HepG2 (cell line): Measurements from ENCODE around the gene CAPN11. TPM values are rescaled to one million over a fixed set of nuclear protein-coding genes. Genes with fewer than 3 reads are reported as not detected.

Source experiments
- ATF4 ChIP-seq, 2 experiments: fragments of 450-650 bp in 1 of 2; sonication (generic) in 1 of 2; formaldehyde crosslinking; IDR thresholded peaks; 2 replicates each; pipeline versions ENCODE4 v1.5.0 to v1.8.0; 2020 to 2022; ENCODE audit warnings: mild to moderate bottlenecking in 1 of 2, missing genetic modification reagents in 1 of 2
- BCL3 ChIP-seq: sonication (generic); formaldehyde crosslinking; IDR thresholded peaks from 2 replicates; pipeline ENCODE4 v1.5.1; 2020; ENCODE audit warnings: mild to moderate bottlenecking, missing genetic modification reagents, moderate library complexity
- HHEX ChIP-seq: IDR thresholded peaks from 2 replicates; pipeline ENCODE4 v1.6.1; 2016; ENCODE audit warnings: control low read depth
- HMGXB3 ChIP-seq: sonication (generic); formaldehyde crosslinking; IDR thresholded peaks from 2 replicates; pipeline ENCODE4 v1.4.0; 2020; ENCODE audit warnings: missing genetic modification reagents, borderline replicate concordance
- MTF2 ChIP-seq: sonication (generic); formaldehyde crosslinking; IDR thresholded peaks from 2 replicates; pipeline ENCODE4 v1.5.0; 2020; ENCODE audit warnings: missing genetic modification reagents, borderline replicate concordance
- PBX2 ChIP-seq: IDR thresholded peaks from 2 replicates; pipeline ENCODE4 v1.6.1; 2016; ENCODE audit warnings: control low read depth
- RFXANK ChIP-seq: IDR thresholded peaks from 2 replicates; pipeline ENCODE4 v1.6.1; 2016
- TAF1 ChIP-seq: sonication (generic); formaldehyde crosslinking; IDR thresholded peaks from 2 replicates; pipeline ENCODE4 v1.4.0; 2020; ENCODE audit warnings: missing genetic modification reagents
- ZBTB46 ChIP-seq: sonication (generic); formaldehyde crosslinking; IDR thresholded peaks from 2 replicates; pipeline ENCODE4 v1.4.0; 2020; ENCODE audit warnings: mild to moderate bottlenecking, missing genetic modification reagents, borderline replicate concordance
- ZNF138 ChIP-seq: sonication (generic); formaldehyde crosslinking; IDR thresholded peaks from 2 replicates; pipeline ENCODE4 v1.5.0; 2020; ENCODE audit warnings: mild to moderate bottlenecking, low read depth, missing genetic modification reagents
- ZNF253 ChIP-seq: sonication (generic); formaldehyde crosslinking; IDR thresholded peaks from 2 replicates; pipeline ENCODE4 v1.8.0; 2022; ENCODE audit warnings: mild to moderate bottlenecking, missing genetic modification reagents, borderline replicate concordance
- ZNF276 ChIP-seq: sonication (generic); formaldehyde crosslinking; IDR thresholded peaks from 2 replicates; pipeline ENCODE4 v1.4.0; 2020; ENCODE audit warnings: mild to moderate bottlenecking, low read depth, missing genetic modification reagents
- ZNF749 ChIP-seq: sonication (generic); formaldehyde crosslinking; IDR thresholded peaks from 2 replicates; pipeline ENCODE4 v1.8.0; 2022; ENCODE audit warnings: mild to moderate bottlenecking, missing genetic modification reagents, moderate library complexity, borderline replicate concordance
- ZNF770 ChIP-seq: sonication (generic); formaldehyde crosslinking; IDR thresholded peaks from 2 replicates; pipeline ENCODE4 v1.5.0; 2020; ENCODE audit warnings: mild to moderate bottlenecking, missing genetic modification reagents
- polyA plus RNA-seq, 8 experiments: library from polyadenylated mRNA; depleted of rRNA in 3 of 8; stranded (reverse) in 7 of 8; unstranded in 1 of 8; fragments of >200 nt; fragmentation: Illumina TruSeq in 4 of 8; extraction: Trizol in 4 of 8; gene quantifications; 2 replicates each; pipeline versions ENCODE4 v1.2.1 to v1.2.3, GENCODE V29; 2011 to 2016; ENCODE audit warnings: low read depth in 4 of 8, missing spikeins in 1 of 8, mixed read lengths in 1 of 8; ENCODE audit not compliant: insufficient read depth in 1 of 8
- total RNA-seq, 5 experiments: library from RNA; depleted of rRNA; stranded (reverse); fragments of >200 nt; fragmentation: Illumina TruSeq; extraction: Trizol; gene quantifications; 2 replicates each; pipeline ENCODE4 v1.2.3, GENCODE V29; 2016; ENCODE audit warnings: low read depth in 1 of 5

CAPN11 gene
- total and polyA plus RNA-seq, 2 of the 13 experiments (the other 11 are each of a cell fraction or from before 2014, with no cell fraction given), result 0.07 to 0.11 TPM

GRCh38 chr6:44223319-44224028 is 64.9 kb downstream of the CAPN11 start, which contains the start of gene SLC29A1 (continued):
- peak in 1 of 2 experiments; percentile 43; a peak in 2 of 4 replicates for TF ChIP-seq ATF4 (CRISPR knock-in tag; IDR thresholded peaks at IDR 0.05)
- no peak for TF ChIP-seq ZNF276 (CRISPR knock-in tag)
- TF ChIP-seq ZBTB46 (CRISPR knock-in tag), result no peak
- TF ChIP-seq BCL3 (CRISPR knock-in tag), result peak; percentile 81; the same call in 1 of the 2 replicates
- peak; percentile 51 for TF ChIP-seq TAF1 (CRISPR knock-in tag)
- TF ChIP-seq MTF2 (CRISPR knock-in tag), result no peak
- TF ChIP-seq HHEX (CRISPR knock-in tag), result no peak
- peak; percentile 47 for TF ChIP-seq ZNF770
- no peak for TF ChIP-seq PBX2 (CRISPR knock-in tag)
- TF ChIP-seq RFXANK (CRISPR knock-in tag), result no peak
- TF ChIP-seq ZNF749 (CRISPR knock-in tag), result peak; percentile 90; the same call in 1 of the 2 replicates
- no peak for TF ChIP-seq HMGXB3 (CRISPR knock-in tag)
- peak; percentile 87 for TF ChIP-seq ZNF138
- peak; percentile 75; the same call in 1 of the 2 replicates for TF ChIP-seq ZNF253 (CRISPR knock-in tag)
